Measurements from ENCODE around the gene PPIL1.

- TF ChIP-seq CTCF (IDR thresholded peaks at IDR 0.05; ENCODE audit: low read depth, low read length, missing input control) (no peak), ATF3 (IDR thresholded peaks at IDR 0.05) (no peak), GABPA (IDR thresholded peaks at IDR 0.05 in 1 of 2, conservative IDR thresholded peaks at IDR 0.05 in 1 of 2) (no peak)
These were observed 64.4 kb downstream of the PPIL1 start for GRCh38 chr6:36809941-36810803.

All from liver (tissue), 3 donors.